Measurements from ENCODE around the gene TBC1D14.
"Not testable (repeated sequence)": the region's sequence is repeated elsewhere in the genome, so short reads cannot be mapped to it uniquely, and the experiment has no call there.

Gene TBC1D14

GRCh38 chr4:6891436-6892170 is 18.0 kb upstream of the TBC1D14 start:
- no peak for DNase-seq

GRCh38 chr4:6892190-6892908 is 17.3 kb upstream of the TBC1D14 start:
- DNase-seq, result no peak

- DNase-seq, result no peak
Measured at GRCh38 chr4:6892909-6893202, 16.8 kb upstream of the TBC1D14 start.

GRCh38 chr4:6893449-6894085 is 16.1 kb upstream of the TBC1D14 start:
- DNase-seq, result no peak

- no peak for DNase-seq
Measured at GRCh38 chr4:6894086-6894478, 15.5 kb upstream of the TBC1D14 start.

GRCh38 chr4:6894528-6895498 is 14.8 kb upstream of the TBC1D14 start:
- DNase-seq, result no peak

- DNase-seq, result no peak
Measured at GRCh38 chr4:6896035-6896434, 13.6 kb upstream of the TBC1D14 start.

GRCh38 chr4:6898763-6899162 is 10.9 kb upstream of the TBC1D14 start:
- DNase-seq, result no peak

- DNase-seq, result no peak
Measured at GRCh38 chr4:6900181-6900812, 9.3 kb upstream of the TBC1D14 start.

GRCh38 chr4:6900956-6901355 is 8.7 kb upstream of the TBC1D14 start:
- DNase-seq, result no peak

- no peak for DNase-seq
Measured at GRCh38 chr4:6901669-6902317, 7.8 kb upstream of the TBC1D14 start.

- DNase-seq, result no peak
Measured at GRCh38 chr4:6902318-6903042, 7.1 kb upstream of the TBC1D14 start.

- DNase-seq, result no peak
Measured at GRCh38 chr4:6905516-6906445, 3.8 kb upstream of the TBC1D14 start.

- DNase-seq, result not testable (repeated sequence)
Measured at GRCh38 chr4:6906486-6906885, 3.1 kb upstream of the TBC1D14 start.

- no peak for DNase-seq
Measured at GRCh38 chr4:6907658-6908191, 1.9 kb upstream of the TBC1D14 start.

GRCh38 chr4:6908432-6909112 is 1.1 kb upstream of the TBC1D14 start:
- DNase-seq, result no peak

GRCh38 chr4:6909970-6910339 is 329 bp downstream of the TBC1D14 start:
- no peak for DNase-seq

- DNase-seq, result no peak
Measured at GRCh38 chr4:6910340-6910959, 824 bp downstream of the TBC1D14 start.

Measured in activated CD8-positive, alpha-beta memory T cell treated with anti-CD3 and anti-CD28 coated beads for 24 hours (primary cell).